GM13976 (cell line): ENCODE data around the gene NTM.
A peak's percentile ranks its signal among the peaks of the same experiment; 100 is the strongest.

Experiments used
- DNase-seq: peaks from one replicate; pipeline ENCODE4 v3.0.0; 2012; ENCODE audit warnings: low spot score
- in situ Hi-C: fragments of 300-500 bp; cut with MboI; formaldehyde crosslinking; loops from one replicate; pipeline ENCODE4 v1.12.0; 2022; ENCODE audit warnings: low sequenced_read_pairs, mixed read lengths, inconsistent platforms; ENCODE audit not compliant: unreplicated experiment
- TF ChIP-seq, protein P1 (sequence below): IDR thresholded peaks from 2 replicates; pipeline ENCODE4 v1.5.1; 2012; ENCODE audit warnings: borderline replicate concordance, mild to moderate bottlenecking; ENCODE audit not compliant: insufficient read depth; ENCODE audit errors: extremely low read depth, missing control alignments, control extremely low read depth

Gene NTM

GRCh38 chr11:131584785-131585592, 214.6 kb downstream of the NTM start:
- DNase-seq: peak; percentile 44
- in situ Hi-C loops: loop anchor here (10.0 kb wide), 1 partner anchor 90 kb away; no protein-coding TSS in a partner anchor
- TF ChIP-seq, protein P1, sequence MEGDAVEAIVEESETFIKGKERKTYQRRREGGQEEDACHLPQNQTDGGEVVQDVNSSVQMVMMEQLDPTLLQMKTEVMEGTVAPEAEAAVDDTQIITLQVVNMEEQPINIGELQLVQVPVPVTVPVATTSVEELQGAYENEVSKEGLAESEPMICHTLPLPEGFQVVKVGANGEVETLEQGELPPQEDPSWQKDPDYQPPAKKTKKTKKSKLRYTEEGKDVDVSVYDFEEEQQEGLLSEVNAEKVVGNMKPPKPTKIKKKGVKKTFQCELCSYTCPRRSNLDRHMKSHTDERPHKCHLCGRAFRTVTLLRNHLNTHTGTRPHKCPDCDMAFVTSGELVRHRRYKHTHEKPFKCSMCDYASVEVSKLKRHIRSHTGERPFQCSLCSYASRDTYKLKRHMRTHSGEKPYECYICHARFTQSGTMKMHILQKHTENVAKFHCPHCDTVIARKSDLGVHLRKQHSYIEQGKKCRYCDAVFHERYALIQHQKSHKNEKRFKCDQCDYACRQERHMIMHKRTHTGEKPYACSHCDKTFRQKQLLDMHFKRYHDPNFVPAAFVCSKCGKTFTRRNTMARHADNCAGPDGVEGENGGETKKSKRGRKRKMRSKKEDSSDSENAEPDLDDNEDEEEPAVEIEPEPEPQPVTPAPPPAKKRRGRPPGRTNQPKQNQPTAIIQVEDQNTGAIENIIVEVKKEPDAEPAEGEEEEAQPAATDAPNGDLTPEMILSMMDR: peak; percentile 27

- in situ Hi-C loops: loop anchor here (10.0 kb wide), 1 partner anchor 87 kb away; no protein-coding TSS in a partner anchor
- no peak for DNase-seq
- TF ChIP-seq, protein P1: no peak
Observed at GRCh38 chr11:131588057-131588456, 217.6 kb downstream of the NTM start.

GRCh38 chr11:131591051-131591461, 220.6 kb downstream of the NTM start:
- TF ChIP-seq, protein P1: no peak
- in situ Hi-C loops: no loop called here
- no peak for DNase-seq

- in situ Hi-C loops: no loop called here
- no peak for DNase-seq
- TF ChIP-seq, protein P1: no peak
Observed at GRCh38 chr11:131592152-131592551, 221.7 kb downstream of the NTM start.

DNA sequence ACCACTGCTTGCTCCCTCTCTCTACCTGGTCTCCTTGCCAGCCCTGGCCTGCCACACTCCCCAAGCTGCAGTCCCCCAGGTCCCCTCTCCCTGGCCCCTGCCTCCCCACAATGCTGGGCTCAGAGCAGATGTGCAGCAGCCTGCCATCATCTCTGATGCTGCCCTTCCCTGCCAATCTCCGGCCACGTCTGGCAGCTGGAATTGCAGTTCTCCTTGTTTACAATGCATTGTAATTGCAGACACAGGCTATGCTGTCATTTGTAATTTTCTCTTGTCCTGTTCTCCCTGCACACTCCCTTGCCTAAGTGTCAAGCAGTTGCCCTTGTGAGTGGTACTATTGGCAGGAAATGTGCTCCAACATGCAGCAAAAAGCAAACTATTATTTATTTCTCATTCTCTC, 222.3 kb downstream of the NTM start:
- TF ChIP-seq, protein P1: no peak
- DNase-seq: no peak
- in situ Hi-C loops: no loop called here

- in situ Hi-C loops: no loop called here
- DNase-seq: no peak
- TF ChIP-seq, protein P1: no peak
Observed at GRCh38 chr11:131593301-131593700, 222.9 kb downstream of the NTM start.
